MM.1S (cell line): ENCODE measurements around the gene MAP4K3.

ENCODE experiments used
- DNase-seq: peaks from one replicate; pipeline ENCODE4 v3.0.0-alpha.2; 2015
- H2AFZ ChIP-seq: fragments of 300-600 bp; sonication (generic); 2 replicates; pipeline ENCODE4 v1.6.0; 2016; ENCODE audit warnings: antibody characterized with exemption, low read length
- H3F3A ChIP-seq: fragments of 300-600 bp; sonication (generic); 2 replicates; pipeline ENCODE4 v1.6.1; 2016; ENCODE audit warnings: mild to moderate bottlenecking, antibody characterized with exemption, low read length, moderate library complexity, mixed read lengths; ENCODE audit not compliant: insufficient read depth
- H3K27ac ChIP-seq: fragments of 300-600 bp; sonication (generic); 2 replicates; pipeline ENCODE4 v1.5.1; 2016; ENCODE audit warnings: mild to moderate bottlenecking, low read length
- H3K27me3 ChIP-seq: fragments of 300-600 bp; sonication (generic); replicated peaks from 2 replicates; pipeline ENCODE4 v1.6.0; 2016; ENCODE audit warnings: low read length; ENCODE audit not compliant: insufficient read depth
- H3K36me3 ChIP-seq: fragments of 300-600 bp; sonication (generic); replicated peaks from 2 replicates; pipeline ENCODE4 v1.6.1; 2016; ENCODE audit warnings: mild to moderate bottlenecking, low read length, mixed read lengths; ENCODE audit not compliant: insufficient read depth
- H3K4me1 ChIP-seq: fragments of 300-600 bp; sonication (generic); 2 replicates; pipeline ENCODE4 v1.6.1; 2016; ENCODE audit warnings: low read length, mixed read lengths
- H3K4me2 ChIP-seq: fragments of 300-600 bp; sonication (generic); 2 replicates; pipeline ENCODE4 v1.6.0; 2016; ENCODE audit warnings: low read depth, low read length
- H3K4me3 ChIP-seq: fragments of 300-600 bp; sonication (generic); 2 replicates; pipeline ENCODE4 v1.5.1; 2016; ENCODE audit warnings: low read length, mixed read lengths
- H3K79me2 ChIP-seq: fragments of 300-600 bp; sonication (generic); 2 replicates; pipeline ENCODE4 v1.6.1; 2016; ENCODE audit warnings: mixed run types, low read length, mixed read lengths
- H3K9ac ChIP-seq: fragments of 300-600 bp; sonication (generic); 2 replicates; pipeline ENCODE4 v1.6.1; 2016; ENCODE audit warnings: low read length, mixed read lengths
- H3K9me2 ChIP-seq: fragments of 300-600 bp; sonication (generic); replicated peaks from 2 replicates; pipeline ENCODE4 v1.6.1; 2016; ENCODE audit warnings: mild to moderate bottlenecking, low read length, mixed read lengths; ENCODE audit not compliant: insufficient read depth
- H3K9me3 ChIP-seq: fragments of 300-600 bp; sonication (generic); replicated peaks from 2 replicates; pipeline ENCODE4 v1.6.1; 2016; ENCODE audit warnings: mild to moderate bottlenecking, low read length, mixed read lengths; ENCODE audit not compliant: insufficient read depth
- H4K20me1 ChIP-seq: fragments of 300-600 bp; sonication (generic); 2 replicates; pipeline ENCODE4 v1.6.1; 2016; ENCODE audit warnings: mild to moderate bottlenecking, low read length, moderate library complexity, mixed read lengths; ENCODE audit not compliant: insufficient read depth
- EZH2 ChIP-seq: fragments of 300-600 bp; sonication (generic); optimal IDR thresholded peaks from 2 replicates; pipeline ENCODE3; 2017; ENCODE audit warnings: low read depth, mild to moderate bottlenecking, antibody characterized with exemption, low read length, mixed read lengths
- EZH2phosphoT487 ChIP-seq: fragments of 300-600 bp; sonication (generic); IDR thresholded peaks from 2 replicates; pipeline ENCODE4 v1.6.1; 2018; ENCODE audit warnings: antibody characterized with exemption, low read length
- TF ChIP-seq, protein P1 (sequence below): fragments of 300-600 bp; sonication (generic); IDR thresholded peaks from 2 replicates; pipeline ENCODE4 v1.5.1; 2016; ENCODE audit warnings: antibody characterized with exemption, low read length, mixed read lengths

Gene MAP4K3

DNA sequence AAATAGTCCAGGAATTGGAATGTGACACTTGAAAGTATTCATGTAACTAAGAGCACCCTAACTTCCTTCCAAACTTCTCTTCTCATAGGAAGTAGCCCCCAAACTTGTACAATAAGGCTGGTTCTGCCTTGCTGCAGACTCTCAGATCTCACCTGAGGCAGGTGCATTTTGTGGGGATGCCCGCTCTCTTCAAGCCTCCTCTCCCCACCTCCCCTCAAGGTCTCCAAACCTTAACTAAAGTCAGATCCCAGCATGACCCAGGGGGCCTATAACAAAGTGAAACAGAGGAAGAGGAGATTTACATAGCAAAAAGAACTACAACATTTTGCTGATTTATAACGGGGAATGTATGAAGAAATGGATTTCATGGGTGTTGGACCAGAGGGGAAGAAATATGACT lies 216.9 kb downstream of the MAP4K3 start:
- TF ChIP-seq EZH2 = no peak
- no peak for TF ChIP-seq EZH2phosphoT487
- TF ChIP-seq, protein P1, sequence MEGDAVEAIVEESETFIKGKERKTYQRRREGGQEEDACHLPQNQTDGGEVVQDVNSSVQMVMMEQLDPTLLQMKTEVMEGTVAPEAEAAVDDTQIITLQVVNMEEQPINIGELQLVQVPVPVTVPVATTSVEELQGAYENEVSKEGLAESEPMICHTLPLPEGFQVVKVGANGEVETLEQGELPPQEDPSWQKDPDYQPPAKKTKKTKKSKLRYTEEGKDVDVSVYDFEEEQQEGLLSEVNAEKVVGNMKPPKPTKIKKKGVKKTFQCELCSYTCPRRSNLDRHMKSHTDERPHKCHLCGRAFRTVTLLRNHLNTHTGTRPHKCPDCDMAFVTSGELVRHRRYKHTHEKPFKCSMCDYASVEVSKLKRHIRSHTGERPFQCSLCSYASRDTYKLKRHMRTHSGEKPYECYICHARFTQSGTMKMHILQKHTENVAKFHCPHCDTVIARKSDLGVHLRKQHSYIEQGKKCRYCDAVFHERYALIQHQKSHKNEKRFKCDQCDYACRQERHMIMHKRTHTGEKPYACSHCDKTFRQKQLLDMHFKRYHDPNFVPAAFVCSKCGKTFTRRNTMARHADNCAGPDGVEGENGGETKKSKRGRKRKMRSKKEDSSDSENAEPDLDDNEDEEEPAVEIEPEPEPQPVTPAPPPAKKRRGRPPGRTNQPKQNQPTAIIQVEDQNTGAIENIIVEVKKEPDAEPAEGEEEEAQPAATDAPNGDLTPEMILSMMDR = no peak
- Histone ChIP-seq H3K79me2 (no peaks in the 10 kb centered on the region), H3F3A (no peaks in the 10 kb centered on the region), H3K4me1 (no peaks in the 10 kb centered on the region), H2AFZ (no peak overlapping the region), H3K27ac (no peak overlapping the region), H3K9me2 (no peaks in the 10 kb centered on the region), H3K4me3 (no peak overlapping the region), H3K27me3 (no peaks in the 10 kb centered on the region), H3K4me2 (no peak overlapping the region), H4K20me1 (no peaks in the 10 kb centered on the region), H3K9ac (no peak overlapping the region), H3K36me3 (no peaks in the 10 kb centered on the region), H3K9me3 (no peaks in the 10 kb centered on the region)
- no peak for DNase-seq

DNA sequence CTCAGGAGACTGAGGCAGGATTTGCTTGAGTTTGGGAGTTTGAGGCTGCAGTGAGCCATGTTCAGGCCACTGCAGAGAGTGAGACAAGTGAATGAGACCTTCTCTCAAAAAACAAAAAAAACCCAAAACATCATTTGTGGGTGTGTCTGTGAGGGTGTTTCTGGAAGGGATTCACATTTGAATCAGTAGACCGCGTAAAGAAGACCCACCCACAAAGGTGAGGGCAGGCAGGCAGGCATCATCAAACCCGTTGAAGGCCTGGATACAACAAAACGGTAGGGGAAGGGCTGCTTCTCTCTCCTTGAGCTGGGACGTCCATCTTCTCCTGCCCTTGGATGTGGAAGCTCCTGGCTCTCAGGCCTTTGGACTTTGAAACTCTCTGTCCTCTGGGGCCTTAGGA lies 218.7 kb downstream of the MAP4K3 start:
- no peaks in the 10 kb centered on the region for H3K9me2 ChIP-seq
- no peak for TF ChIP-seq EZH2phosphoT487
- TF ChIP-seq EZH2 = no peak
- TF ChIP-seq, protein P1 = no peak
- H3K79me2 ChIP-seq = no peaks in the 10 kb centered on the region
- no peaks in the 10 kb centered on the region for H3K36me3 ChIP-seq
- no peaks in the 10 kb centered on the region for H4K20me1 ChIP-seq
- no peak overlapping the region for H2AFZ ChIP-seq
- H3K4me2 ChIP-seq = no peak overlapping the region
- DNase-seq = no peak
- no peaks in the 10 kb centered on the region for H3F3A ChIP-seq
- no peak overlapping the region for H3K4me3 ChIP-seq
- H3K4me1 ChIP-seq = no peaks in the 10 kb centered on the region
- H3K9me3 ChIP-seq = no peaks in the 10 kb centered on the region
- no peak overlapping the region for H3K27ac ChIP-seq
- no peak overlapping the region for H3K9ac ChIP-seq
- H3K27me3 ChIP-seq = no peaks in the 10 kb centered on the region

DNA sequence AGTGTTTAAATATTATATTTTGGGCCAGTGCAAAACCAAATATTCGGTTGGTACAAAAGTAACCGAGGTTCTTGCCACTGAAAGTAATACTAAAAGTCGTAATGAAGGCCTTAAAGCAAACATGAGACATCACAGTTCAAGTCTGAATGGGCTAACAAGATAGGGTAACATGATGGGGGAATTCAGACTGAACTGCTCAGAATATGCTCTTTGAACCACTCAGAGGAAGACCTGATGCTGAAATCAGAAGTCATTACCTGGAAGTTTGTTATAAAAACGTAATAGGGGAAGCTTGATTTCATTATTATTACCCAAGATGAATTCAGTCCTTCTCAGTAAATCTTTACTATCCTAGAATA lies 219.9 kb downstream of the MAP4K3 start:
- no peak overlapping the region for H3K4me2 ChIP-seq
- no peak overlapping the region for H2AFZ ChIP-seq
- H3K4me3 ChIP-seq = no peak overlapping the region
- H3K9ac ChIP-seq = no peak overlapping the region
- no peak for TF ChIP-seq EZH2
- TF ChIP-seq EZH2phosphoT487 = no peak
- TF ChIP-seq, protein P1 = no peak
- no peaks in the 10 kb centered on the region for H3K4me1 ChIP-seq
- DNase-seq = no peak
- H3K9me2 ChIP-seq = no peaks in the 10 kb centered on the region
- H3K79me2 ChIP-seq = no peaks in the 10 kb centered on the region
- H4K20me1 ChIP-seq = no peaks in the 10 kb centered on the region
- no peaks in the 10 kb centered on the region for H3F3A ChIP-seq
- H3K27me3 ChIP-seq = no peaks in the 10 kb centered on the region
- H3K27ac ChIP-seq = no peak overlapping the region
- no peaks in the 10 kb centered on the region for H3K36me3 ChIP-seq
- H3K9me3 ChIP-seq = no peaks in the 10 kb centered on the region
